Activated CD8-positive, alpha-beta memory T cell treated with anti-CD3 and anti-CD28 coated beads, Interleukin-2, amount 50 U/mL, for 48 hours (primary cell): ENCODE measurements around the gene NXN.
"Not testable (repeated sequence)": the region's sequence is repeated elsewhere in the genome, so short reads cannot be mapped to it uniquely, and the experiment has no call there.

ENCODE experiments used
- DNase-seq: peaks from one replicate; pipeline ENCODE4 v3.0.0-alpha.2; 2020

Gene NXN

DNA sequence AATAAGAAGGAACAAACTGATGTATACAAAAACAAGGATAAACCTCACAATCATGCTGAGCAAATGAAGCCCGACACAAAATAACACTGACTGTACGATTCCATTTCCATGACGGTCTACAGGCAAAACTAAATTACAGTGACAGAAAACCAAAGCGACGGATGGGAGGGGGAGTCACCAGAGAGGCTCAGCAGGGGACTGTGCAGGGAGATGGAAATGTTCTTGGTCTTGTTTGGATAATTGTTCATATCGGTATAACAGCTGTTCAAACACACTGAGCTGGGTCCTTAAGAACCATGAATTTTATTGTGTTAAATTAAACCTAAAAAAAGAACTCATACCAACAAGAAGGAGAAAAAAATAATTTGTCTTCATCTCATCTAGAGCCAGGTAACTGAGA is 97.8 kb downstream of the NXN start:
- DNase-seq: no peak

DNA sequence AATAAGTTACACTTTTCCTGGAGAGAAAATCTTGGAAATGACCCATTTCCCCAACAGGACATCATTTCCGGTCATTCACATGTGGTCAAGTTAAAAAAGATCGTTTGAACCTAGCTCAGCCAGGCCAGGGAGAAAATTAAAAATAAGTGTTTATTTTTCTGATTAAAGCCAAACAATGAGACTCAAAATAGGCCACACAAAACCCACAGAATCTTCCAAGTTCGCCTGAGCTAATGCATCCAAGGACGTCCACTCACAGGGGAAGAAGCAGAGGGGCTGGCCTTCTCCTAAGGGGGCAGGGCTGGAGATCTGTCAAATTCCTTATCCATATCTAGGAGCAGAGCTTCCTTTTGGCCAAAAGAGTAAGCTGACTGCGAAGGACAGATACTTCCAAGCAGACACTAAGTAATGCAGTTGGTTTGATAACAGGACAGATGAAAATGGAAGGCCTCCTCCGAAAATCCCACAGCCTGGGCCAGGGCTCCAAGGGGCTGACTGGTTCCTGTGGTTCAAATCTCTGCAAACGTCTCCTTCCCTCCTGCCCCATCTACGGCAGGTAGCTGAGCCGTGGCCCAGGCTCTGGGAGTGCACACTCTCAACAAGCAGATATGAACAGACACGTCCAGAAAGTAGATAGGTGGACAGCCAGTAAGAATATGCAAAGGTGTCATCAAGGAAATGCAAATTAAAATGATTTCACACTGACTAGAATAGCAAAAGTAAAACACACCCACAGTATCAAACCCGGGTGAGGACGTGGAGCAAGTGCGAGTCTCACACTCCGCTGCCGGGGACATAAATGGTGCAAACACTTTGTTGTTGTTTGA is 98.9 kb downstream of the NXN start:
- DNase-seq: no peak

DNA sequence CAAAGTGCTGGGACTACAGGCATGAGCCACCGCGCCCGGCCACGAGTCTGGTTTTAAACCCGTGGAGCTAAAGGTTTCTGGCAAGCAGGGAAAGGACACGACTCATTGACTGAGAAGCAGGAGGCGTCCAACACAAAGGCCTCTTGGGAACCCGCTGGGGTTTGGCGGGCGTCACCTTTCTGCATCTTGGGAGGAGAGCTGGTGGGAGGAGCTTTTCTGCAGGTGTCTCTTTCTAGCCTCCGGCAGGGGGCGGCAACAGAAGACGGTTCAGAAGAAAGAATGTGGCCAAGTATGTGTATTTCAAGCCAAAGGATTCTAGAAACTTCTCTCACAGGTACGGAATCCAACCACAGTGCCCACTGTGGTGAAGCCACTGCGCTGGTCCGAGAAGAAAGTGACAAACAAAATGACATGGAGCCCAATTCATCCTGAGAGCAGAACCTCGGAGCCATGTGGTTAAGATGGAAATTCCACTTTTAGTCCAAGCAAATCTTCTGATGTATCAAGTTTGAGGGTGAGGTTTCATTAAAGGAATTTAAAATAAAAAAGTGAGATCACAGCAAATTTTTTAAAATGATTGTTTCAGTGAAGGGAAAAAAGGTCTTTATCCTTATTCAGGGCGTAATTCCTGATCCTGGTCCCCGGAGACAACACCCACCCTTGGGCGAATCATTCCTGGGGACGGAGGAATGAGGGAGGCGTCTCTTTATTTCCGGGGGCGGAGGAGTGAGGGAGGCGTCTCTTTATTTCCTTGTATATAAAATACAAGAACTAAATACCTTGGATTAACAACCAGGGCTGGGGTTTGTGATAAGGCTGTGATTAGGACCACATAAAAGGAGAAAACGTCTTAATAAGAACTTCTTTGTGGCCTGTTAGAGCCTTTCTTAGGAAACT is 99.8 kb downstream of the NXN start:
- peak; percentile 73 for DNase-seq

DNA sequence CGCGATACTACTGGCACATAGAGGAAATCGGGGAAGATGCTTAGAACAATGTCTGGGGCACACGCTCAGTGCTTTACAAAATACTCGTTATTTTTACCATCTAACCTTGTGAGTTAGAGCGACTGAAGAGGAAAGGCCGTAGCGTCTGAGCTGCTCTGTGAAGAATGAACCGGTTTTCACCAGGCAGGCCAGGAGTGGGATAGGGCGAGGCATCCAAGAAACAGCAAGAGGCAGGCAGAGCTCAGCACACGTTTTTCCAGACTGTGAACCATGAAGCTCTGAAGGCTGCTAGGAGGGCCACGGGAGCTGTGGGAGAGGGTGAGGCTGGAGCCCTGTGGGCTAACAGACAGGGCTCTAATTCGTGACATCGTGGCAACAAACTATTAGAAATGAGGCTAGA is 101.9 kb downstream of the NXN start:
- DNase-seq: no peak

DNA sequence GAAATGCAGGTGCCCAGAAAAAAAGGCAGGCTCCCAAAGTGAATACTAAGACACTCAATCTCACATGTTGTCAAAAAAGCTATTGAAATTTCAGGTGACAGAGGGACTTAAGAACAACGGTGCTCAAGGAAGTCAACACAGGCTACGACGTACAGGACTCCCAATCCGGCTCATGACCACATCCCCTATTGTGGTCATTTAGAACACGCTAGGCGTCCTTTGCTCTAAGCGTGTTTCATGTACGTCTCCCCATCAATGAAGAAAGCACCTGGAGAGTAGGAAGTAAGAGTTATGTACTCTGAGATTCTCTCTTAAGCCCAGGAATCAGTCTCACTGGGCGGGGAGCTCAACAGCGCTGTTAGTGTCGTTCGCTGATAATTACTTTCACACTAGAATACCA is 103.3 kb downstream of the NXN start:
- DNase-seq: no peak

DNA sequence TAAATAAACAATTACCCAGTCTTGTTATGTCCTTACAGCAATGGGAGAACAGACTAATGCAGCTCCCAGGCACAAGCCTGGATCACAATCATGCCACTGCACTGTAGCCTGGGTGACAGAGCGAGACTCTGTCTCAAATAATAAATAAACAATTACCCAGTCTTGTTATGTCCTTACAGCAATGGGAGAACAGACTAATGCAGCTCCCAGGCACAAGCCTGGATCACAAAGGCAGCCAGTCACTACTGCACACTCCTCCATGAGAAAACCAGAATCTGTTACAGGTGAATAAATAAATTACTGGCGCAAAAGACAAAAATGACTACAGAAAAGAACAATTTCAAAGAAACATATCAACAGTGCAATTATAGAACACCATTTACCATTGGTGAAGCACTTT is 105.0 kb downstream of the NXN start:
- DNase-seq: not testable (repeated sequence)

DNA sequence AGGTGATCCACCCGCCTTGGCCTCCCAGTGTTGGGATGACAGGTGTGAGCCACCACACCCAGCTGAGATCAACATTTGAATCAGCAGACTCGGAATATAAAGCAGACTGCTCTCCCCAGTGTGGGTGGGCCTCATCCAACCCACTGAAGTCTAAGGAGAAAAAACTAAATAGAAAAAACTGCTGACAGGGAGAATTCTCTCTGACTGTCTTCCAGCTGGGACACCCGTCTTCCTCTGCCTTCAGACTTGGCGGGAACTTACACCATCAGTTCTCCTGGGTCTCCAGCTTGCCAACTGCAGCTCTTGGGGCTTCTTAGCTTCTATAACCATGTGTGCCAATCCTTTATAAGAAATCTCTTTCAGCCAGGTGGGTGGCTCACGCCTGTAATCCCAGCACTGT is 106.7 kb downstream of the NXN start:
- no peak for DNase-seq

DNA sequence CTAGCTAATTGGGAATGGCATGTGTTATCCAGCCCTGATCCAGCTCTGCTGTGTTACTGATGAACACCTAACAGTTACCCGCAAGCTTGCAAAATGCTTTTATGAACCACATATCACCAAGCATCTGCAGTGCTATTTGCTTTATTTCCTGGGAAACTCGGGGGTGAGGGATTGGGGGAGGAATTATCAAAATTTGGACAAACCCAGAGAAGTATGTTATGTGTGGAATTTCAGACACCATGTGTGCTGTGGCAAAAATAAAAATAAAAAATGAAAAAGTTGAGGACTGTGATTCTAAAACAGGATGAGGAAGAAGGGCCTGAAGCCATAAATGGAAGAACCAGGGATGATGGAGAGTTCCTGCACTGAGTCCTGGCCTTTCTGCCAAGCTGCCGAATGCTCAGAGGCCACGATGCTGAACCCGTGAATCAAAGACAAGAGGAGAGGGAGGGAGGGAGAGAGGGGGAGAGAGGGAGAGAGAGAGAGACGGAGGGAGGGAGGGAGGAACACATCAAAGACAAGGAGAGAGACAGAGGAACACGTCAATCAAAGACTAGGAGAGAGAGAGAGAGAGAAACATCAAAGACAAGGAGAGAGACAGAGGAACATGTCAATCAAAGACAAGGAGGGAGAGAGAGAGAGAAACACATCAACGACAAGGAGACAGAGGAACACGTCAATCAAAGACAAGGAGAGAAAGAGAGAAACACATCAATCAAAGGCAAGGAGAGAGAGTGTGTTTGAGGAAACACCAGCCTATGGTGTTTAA is 107.6 kb downstream of the NXN start:
- DNase-seq: no peak

DNA sequence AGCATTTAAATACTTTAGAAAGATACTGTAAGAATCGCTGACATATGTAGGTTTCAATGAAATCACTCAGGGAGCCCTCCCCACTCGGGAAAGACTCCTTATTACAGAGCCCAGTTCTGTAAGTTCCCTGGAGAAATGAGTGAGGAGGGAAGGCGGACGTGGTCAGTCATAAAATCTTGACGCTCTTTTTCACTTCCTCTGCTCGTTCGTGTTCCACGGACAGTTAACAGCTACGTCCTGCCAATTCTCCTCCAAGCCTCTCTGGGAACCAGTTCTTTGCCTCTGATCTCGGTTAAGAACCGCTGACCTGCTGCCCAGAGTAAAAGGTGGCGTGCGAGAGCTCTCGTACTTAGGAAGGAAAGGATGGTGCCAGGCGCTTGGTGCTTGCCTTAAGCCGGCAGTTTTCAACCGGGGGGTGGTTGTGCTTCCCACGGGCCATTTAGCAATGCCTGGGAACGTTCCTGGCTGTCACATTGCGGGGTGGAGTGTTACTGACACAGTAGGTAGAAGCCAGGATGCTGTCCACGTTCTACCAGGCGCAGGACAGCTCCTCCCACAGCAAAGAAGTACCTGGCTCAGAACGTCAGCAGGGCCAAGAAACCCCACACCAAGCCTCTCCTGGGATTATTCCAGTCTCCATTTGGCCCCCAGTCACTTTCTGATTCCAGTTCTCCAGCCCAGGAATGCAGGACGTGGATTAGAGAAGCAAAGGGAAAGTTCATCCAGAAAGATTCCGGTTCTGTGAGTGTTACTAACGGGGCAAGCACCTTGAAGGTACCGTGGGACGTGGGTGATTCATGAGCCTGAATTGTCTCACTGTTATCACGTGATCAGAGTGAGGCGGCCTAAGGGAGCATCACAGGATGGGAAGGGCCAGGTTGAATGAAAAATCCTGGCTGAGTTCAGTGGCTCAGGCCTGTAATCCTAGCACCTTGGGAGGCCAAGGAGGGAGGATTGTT is 109.7 kb downstream of the NXN start:
- DNase-seq: no peak

DNA sequence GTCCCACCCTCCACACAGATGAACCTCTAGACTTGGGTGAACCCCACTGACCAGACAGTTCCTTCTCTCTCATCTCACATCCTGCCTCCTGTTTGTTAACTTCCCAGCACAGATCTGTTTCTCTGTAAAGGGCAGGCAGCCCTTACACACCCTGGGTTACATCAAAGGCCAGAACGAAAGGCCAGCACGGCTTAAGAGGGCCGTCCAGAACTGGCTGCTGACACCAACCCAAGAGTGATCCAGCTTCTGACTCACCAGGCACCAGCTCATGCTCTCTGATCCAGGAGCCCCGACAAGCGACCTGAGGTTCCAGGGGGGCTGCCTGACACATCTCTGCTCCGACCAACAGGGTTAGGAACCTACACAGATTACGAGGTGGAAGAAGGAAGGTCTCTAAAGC is 110.5 kb downstream of the NXN start:
- no peak for DNase-seq

DNA sequence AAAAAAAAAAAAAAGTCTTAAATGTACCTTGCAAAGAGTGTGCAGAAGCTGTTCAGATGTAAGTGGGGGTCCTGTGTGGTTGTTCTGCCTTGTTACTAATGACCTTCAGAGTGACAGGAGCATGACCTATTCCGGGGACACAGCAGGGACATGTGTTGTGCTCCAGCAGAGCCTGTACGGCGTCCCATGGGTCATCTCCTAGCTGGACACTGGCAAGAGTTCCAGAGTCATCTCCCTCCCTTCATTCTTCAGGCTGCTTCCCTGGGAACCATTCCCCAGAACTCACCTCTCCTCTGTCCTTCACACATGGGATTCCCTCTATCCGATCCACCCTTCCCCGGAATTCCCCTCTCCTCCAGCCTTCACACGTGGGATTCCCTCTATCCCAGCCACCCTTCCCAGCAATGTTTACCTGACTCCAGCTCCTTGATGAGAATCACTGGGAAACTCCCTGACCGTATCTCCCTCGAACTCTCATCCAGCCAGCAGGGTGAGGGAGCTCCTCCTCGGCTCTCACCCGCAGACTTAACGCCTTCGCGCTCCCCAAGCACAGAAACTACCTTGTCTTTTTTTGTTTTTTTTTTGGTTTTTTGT is 111.6 kb downstream of the NXN start:
- DNase-seq: no peak

DNA sequence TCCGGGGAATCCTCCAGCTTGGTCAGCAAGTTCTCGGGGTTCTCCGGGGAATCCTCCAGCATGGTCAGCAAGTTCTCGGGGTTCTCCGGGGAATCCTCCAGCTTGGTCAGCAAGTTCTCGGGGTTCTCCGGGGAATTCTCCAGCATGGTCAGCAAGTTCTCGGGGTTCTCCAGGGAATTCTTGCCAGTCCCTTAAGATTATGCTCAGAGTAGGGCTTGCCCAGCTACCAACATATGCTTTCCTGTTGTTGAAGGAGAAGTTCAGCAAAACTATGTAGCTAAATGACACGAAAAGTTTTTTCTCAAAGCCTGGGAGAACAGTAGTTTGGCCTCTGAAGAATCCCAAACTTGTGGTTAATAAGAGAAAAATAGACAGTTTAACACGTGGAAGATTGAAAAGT is 112.3 kb downstream of the NXN start:
- DNase-seq: not testable (repeated sequence)

DNA sequence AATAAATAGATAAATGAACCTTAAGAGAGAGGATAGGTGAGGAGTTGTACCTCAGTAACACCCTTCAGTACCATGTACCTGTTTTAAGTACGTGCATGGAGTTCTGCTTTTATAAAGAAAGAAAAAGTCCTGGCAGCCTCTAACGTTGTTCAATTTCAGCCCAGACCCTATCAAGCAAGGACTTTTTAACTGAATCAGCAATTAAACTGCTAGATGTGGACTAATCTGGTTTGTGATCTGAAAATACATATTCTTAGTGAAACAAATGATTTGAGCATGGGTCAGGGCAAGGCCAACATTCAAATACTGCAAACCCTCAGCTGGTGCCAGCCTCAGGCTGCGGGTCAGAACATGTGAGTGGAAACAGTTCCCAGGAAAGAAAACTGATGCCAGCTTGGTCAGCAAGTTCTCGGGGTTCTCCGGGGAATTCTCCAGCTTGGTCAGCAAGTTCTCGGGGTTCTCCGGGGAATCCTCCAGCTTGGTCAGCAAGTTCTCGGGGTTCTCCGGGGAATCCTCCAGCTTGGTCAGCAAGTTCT is 112.9 kb downstream of the NXN start:
- no peak for DNase-seq

DNA sequence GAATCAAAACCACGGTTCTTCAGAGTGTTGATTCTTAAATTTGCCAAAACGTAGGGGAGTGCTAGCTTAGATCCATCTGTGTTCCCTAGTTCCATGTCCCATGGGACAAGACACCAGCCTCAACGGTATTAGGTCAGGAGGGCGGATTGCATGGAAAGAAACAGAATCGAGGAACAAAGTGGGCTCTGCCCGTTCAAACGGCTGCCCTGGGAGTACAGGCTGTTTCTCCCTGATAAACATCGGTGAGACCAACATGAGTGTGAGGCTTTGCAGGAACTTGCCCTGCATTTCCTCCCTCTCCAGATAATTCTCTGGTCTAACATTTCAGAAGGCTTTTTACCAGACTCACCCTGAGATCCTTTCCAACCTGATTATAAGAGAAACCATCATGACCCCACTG is 115.3 kb downstream of the NXN start:
- DNase-seq: no peak

DNA sequence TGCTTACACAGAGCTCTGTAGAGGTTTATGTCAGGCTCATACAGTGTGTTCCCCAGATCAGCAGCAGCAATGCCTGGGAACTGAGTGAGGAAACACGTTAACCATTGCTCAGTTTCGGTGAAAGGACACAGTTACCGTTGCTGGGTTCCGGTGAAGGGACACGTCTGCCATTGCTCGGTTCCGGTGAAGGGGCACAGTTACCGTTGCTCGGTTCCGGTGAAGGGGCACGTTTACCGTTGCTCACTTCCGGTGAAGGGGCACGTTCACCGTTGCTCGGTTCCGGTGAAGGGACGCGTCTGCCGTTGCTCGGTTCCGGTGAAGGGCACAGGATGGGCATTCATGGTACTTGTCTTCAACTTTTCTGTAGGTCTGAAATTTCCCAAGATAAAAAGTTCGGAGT is 115.7 kb downstream of the NXN start:
- DNase-seq: no peak

DNA sequence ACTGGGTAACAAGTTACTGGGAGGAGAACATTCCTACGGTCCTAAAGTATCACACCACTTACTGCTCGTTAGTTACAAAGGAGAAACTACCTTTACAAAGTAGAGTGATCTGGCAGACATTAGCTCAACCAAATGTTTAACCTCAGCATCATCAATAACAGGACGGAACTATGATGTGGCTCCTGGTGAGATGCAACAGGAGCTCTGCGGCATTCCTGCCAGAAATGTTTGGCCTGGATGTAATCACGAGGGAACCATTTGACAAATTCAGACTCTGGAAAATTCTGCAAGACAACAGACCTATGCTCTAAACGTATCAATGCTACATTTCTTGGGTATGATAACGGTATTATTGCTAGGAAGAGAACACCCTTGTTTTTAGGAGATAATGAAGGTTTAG is 117.0 kb downstream of the NXN start:
- DNase-seq: no peak

DNA sequence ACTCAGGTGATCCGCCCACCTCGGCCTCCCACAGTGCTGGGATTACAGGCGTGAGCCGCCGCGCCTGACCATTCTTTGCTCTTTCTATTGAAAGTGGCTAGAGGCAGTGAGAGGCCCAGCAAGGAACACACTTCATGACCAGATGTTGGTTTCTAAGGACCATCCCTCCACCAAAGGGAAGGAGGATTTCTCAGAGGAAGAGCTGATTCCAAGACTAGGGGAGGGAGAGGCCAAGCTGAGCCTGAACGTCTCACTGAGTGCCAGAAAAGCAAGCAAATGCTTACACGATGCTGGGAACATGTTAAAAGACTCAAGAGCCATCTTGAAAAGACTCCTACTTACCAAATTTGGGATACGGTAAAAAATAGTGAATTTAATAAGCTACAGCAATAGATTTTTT is 118.2 kb downstream of the NXN start:
- no peak for DNase-seq

DNA sequence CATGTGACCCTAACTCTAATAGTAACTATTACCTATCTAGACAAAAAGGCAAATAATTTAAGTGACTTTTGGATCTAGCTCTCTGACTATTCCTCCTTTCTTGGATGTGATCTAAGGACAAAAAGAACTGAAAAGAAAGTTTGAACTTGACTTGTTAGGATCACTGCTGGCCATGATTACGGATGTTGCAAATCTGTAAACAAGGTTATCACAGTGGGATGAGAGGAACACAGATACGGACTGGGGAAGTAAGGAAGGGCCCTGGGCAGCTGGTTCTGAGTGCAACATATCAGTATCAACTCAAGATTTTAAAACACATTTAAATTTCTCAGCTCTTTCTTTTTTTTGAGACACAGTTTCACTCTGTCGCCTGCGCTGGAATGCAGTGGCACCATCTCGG is 118.8 kb downstream of the NXN start:
- no peak for DNase-seq

DNA sequence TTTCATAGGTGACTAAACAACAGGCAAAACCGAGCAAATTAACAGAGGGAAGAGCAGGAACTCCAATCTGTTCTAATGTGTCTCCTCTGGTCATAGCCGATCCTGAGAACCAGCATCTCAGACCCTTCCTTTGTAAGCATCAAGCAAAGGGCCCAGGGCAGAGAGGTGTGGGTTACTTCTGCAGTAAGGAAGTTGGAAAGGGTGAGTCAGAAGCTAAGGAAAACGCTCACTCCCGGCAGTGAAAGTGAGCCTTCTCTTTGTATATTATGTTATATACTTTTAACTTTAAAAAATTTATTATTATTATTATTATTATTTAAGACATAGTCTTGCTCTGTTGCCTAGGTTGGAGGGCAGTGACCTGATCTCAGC is 119.8 kb downstream of the NXN start:
- no peak for DNase-seq

DNA sequence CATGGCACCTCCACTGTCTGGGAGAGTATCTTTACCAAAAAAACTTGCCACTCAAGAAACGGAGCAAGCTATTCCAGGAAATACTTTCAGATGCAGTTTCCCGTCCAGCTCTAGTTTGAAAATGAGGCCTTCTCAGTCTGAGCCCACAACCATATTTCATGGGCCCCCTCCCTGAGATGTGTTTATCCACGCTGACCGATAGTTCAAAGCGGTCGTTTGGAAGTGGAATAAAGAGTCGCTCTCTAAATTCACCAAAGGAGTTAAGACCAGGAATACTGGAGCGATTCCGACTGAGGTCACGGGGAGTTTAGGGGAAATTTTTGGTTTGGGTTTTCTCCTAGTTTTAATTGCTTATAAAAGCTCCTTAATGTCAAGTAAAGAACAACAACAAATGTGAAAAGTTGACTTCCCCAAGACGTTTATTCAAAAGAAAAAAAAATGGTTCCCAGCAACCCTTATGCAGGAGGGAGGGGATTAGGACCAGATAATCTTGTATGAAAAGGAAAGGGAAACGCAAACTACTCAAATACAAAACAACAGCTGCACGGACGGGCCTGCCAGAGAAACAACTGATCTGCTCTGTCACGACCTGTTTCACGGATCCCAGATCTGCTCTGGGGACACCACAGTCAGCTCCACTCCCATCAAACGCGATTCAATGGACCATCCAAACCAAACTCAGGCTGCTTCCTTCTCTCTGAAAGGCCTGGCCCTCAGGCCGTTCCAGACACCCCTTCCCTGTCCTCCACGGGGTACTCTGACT is 120.3 kb downstream of the NXN start:
- no peak for DNase-seq

DNA sequence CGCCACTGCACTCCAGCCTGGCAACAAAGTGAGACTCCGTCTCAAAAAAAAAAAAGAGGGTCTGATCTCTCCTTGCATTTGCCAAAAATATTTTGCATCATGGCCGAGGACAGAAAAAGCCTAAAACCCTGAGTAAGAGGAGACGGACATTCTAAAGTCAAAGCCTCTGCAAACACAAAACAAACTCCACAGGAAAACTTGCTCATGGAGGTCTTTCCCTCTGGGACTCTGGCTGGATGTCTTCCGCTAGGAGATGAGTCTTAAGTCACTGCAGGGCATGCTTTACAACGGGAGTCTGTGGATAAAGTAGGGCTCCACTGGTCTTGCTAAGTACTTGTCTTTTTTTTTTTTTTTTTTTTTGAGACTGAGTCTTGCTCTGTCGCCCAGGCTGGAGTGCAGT is 123.4 kb downstream of the NXN start:
- DNase-seq: no peak
